Neutrophil (primary cell): ENCODE measurements around the gene ODF2L.

Source experiments
- H3K27ac ChIP-seq: fragments of 200-600 bp; sonication (generic); 2 replicates; pipeline ENCODE4 v1.5.1; 2016; ENCODE audit warnings: mild to moderate bottlenecking, moderate library complexity
- H3K27me3 ChIP-seq: fragments of 200-600 bp; sonication (generic); 2 replicates; pipeline ENCODE4 v1.6.0; 2016; ENCODE audit warnings: mild to moderate bottlenecking
- H3K36me3 ChIP-seq: fragments of 200-600 bp; sonication (generic); 2 replicates; pipeline ENCODE4 v1.5.1; 2017
- H3K4me1 ChIP-seq, 2 experiments: fragments of 200-600 bp in 1 of 2; sonication (generic) in 1 of 2; 1 replicate in 1 of 2; 2 replicates in 1 of 2; pipeline versions ENCODE4 v1.5.1 to v1.6.1; 2013 to 2016; ENCODE audit warnings: low read depth in 1 of 2, low read length in 1 of 2, mild to moderate bottlenecking in 1 of 2, moderate library complexity in 1 of 2; ENCODE audit not compliant: control insufficient read depth in 1 of 2, insufficient read depth in 1 of 2
- H3K4me3 ChIP-seq, 2 experiments: fragments of 200-600 bp in 1 of 2; sonication (generic) in 1 of 2; 1 replicate in 1 of 2; 2 replicates in 1 of 2; pipeline ENCODE4 v1.5.1; 2013 to 2016; ENCODE audit warnings: low read depth in 1 of 2, low read length in 1 of 2, mild to moderate bottlenecking in 1 of 2, moderate library complexity in 1 of 2
- H3K9me3 ChIP-seq: fragments of 200-600 bp; sonication (generic); 2 replicates; pipeline ENCODE4 v1.5.1; 2016
- TF ChIP-seq, protein P1 (sequence below): fragments of 200-600 bp; sonication (generic); IDR thresholded peaks from 2 replicates; pipeline ENCODE4 v1.5.1; 2016; ENCODE audit warnings: antibody characterized with exemption

The ODF2L gene, protein sequence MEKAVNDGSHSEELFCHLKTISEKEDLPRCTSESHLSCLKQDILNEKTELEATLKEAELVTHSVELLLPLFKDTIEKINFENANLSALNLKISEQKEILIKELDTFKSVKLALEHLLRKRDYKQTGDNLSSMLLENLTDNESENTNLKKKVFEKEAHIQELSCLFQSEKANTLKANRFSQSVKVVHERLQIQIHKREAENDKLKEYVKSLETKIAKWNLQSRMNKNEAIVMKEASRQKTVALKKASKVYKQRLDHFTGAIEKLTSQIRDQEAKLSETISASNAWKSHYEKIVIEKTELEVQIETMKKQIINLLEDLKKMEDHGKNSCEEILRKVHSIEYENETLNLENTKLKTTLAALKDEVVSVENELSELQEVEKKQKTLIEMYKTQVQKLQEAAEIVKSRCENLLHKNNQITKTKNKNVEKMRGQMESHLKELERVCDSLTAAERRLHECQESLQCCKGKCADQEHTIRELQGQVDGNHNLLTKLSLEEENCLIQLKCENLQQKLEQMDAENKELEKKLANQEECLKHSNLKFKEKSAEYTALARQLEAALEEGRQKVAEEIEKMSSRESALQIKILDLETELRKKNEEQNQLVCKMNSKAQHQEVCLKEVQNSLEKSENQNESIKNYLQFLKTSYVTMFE

DNA sequence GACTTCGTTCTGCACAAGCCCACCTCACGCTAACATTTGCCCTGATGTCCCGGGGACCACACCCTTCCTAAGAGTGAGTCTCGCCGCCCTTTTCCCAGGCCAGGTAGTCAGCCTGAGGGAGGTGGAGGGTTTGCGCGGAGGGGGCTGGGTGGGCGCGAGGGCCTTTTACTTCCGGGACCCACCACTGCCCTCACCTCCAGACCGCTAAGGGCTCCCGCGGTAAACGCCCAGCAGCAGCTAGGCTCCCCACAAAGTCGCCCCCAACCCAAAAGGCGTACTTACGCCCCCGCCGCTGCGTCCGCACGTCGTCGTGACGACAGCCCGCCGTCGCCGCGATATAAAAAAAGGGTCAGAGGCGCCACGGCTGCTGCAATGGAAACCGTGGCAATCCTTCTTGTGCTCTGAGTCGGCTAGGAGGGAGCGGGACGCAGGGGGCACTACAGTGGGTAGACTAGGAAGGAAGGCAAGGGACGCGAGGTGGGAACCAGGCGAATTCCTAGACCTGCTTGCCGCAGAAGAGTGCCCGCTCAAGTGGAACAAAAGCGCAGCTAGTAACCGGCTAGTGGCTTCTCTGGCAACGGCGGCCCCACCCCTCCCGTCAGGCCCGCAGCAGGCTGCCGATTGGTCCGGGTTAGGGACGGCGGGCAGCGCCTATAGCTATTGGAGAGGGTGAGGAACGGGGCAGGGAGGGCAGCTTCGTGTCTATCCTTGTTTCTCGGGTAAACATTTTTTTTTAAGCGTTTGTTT lies at the start of gene ODF2L:
Gene ODF2L (minus strand): TSS at position 573 of the 747 bp plus-strand sequence. CDS start 9,296 bp downstream, outside the sequence.
- Histone ChIP-seq H3K9me3 (no peaks in the 10 kb centered on the region), H3K4me3 (peak within 1 kb of the TSS; percentile 70 to 87), H3K4me1 (peaks cover 15 to 16% of the 10 kb centered on the region in 2 experiments)

DNA sequence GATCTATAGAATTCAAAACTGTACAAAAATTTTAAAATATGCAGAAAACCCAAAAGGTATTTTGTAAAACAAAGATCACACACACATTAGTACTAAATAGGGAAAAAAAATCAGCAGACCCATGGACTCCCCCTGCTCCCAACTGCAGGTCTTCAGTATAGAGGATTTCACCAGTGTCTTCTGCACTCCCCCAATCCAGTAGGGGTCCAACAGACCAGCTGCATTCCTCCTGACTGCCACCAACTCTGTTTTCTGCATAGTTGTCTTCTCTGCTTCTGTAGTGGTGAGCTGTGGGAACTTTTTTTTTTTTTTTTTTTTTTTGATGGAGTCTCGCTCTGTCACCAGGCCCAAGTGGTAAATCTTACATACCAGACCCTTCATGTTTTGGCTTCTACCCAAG lies 49.8 kb upstream of the ODF2L start:
- H3K4me3 ChIP-seq: no peak overlapping the region
- no peaks in the 10 kb centered on the region for H3K4me1 ChIP-seq
- no peak overlapping the region for H3K27ac ChIP-seq
- TF ChIP-seq, protein P1, sequence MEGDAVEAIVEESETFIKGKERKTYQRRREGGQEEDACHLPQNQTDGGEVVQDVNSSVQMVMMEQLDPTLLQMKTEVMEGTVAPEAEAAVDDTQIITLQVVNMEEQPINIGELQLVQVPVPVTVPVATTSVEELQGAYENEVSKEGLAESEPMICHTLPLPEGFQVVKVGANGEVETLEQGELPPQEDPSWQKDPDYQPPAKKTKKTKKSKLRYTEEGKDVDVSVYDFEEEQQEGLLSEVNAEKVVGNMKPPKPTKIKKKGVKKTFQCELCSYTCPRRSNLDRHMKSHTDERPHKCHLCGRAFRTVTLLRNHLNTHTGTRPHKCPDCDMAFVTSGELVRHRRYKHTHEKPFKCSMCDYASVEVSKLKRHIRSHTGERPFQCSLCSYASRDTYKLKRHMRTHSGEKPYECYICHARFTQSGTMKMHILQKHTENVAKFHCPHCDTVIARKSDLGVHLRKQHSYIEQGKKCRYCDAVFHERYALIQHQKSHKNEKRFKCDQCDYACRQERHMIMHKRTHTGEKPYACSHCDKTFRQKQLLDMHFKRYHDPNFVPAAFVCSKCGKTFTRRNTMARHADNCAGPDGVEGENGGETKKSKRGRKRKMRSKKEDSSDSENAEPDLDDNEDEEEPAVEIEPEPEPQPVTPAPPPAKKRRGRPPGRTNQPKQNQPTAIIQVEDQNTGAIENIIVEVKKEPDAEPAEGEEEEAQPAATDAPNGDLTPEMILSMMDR: no peak
- no peaks in the 10 kb centered on the region for H3K36me3 ChIP-seq
- no peaks in the 10 kb centered on the region for H3K9me3 ChIP-seq
- no peaks in the 10 kb centered on the region for H3K27me3 ChIP-seq

More for the DNA sequence above, at the start of gene ODF2L:
- Histone ChIP-seq H3K36me3 (no peaks in the 10 kb centered on the region), H3K27me3 (no peaks in the 10 kb centered on the region), H3K27ac (peak within 1 kb of the TSS; percentile 28)
- TF ChIP-seq, protein P1: no peak

DNA sequence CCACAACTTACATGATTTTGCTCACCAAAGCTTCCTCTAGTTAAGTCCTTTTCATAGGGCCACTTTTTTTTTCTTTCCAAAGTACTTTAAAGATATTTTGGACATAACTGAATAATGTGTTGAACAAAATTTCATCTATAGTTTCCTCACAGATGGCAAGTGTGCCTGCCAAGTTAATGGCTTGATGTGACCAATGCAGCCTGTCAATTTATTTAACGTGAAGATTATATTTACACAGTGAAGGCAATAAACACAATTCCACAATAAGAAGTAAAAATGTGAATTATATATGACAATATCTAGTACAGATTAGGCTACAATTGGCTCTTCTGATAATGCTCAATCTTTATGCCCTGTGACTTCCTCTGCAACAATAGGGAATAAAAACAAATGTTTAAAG lies 45.9 kb upstream of the ODF2L start:
- no peaks in the 10 kb centered on the region for H3K36me3 ChIP-seq
- no peaks in the 10 kb centered on the region for H3K9me3 ChIP-seq
- H3K27me3 ChIP-seq: no peaks in the 10 kb centered on the region
- no peak overlapping the region for H3K27ac ChIP-seq
- no peaks in the 10 kb centered on the region for H3K4me1 ChIP-seq
- TF ChIP-seq, protein P1: no peak
- no peak overlapping the region for H3K4me3 ChIP-seq

DNA sequence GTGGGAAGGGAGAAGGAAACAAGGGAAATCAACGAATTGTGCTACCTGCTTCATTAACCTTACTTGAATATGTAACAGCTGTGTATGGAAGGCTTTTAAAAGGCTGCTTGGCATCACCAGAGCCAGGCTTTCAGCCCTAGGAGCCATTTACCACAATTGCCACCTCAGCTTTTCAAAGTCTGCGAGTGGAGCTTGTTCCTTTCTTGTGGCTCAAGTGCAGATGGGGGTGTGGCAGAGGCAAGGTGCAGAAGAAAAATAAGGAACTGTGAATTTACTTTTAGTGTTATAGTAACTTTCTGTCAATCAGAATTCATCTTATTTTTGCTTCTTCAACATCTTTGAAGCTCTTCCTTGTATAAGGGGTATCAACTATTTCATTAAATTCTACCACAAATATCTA lies 45.5 kb upstream of the ODF2L start:
- Histone ChIP-seq H3K9me3 (no peaks in the 10 kb centered on the region), H3K4me1 (no peaks in the 10 kb centered on the region), H3K36me3 (no peaks in the 10 kb centered on the region), H3K4me3 (no peak overlapping the region), H3K27me3 (no peaks in the 10 kb centered on the region), H3K27ac (no peak overlapping the region)
- TF ChIP-seq, protein P1: no peak

DNA sequence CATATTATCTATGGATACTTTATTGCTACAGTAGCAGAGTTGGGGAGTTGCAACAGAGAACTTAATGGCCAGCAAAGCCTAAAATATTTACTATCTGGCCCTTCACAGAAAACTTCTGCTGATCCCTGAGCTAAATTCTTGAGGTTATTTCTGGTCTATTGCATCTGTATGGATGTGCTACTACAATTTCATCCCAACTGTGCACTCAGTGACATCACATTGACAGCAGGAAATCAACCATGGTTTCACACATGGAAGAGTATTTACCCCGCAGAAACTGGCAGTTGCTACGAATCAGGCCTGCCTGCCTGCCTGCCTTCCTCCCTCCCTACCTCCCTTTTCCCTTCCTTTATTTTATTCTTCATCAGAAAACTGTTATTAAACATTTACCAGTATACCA lies 39.9 kb upstream of the ODF2L start:
- Histone ChIP-seq H3K27ac (no peak overlapping the region), H3K4me3 (no peak overlapping the region), H3K4me1 (no peaks in the 10 kb centered on the region), H3K9me3 (no peaks in the 10 kb centered on the region), H3K27me3 (no peaks in the 10 kb centered on the region), H3K36me3 (no peaks in the 10 kb centered on the region)
- TF ChIP-seq, protein P1: no peak
